RWPE2 (cell line): ENCODE measurements around the gene GDF15.
"Not testable (repeated sequence)": the region's sequence is repeated elsewhere in the genome, so short reads cannot be mapped to it uniquely, and the experiment has no call there.

Experiments used
- ATAC-seq: fragments of 200-7000 bp; cut with Tn5 transposase; 3 replicates; pipeline ENCODE4 v1.9.1; 2021; ENCODE audit warnings: low read depth
- DNase-seq: peaks from one replicate; pipeline ENCODE4 v3.0.0-alpha.2; 2020; ENCODE audit warnings: low spot score
- H3K27ac ChIP-seq: fragments of 450-650 bp; 2 replicates; pipeline ENCODE4 v1.5.1; 2017; ENCODE audit warnings: mild to moderate bottlenecking; ENCODE audit not compliant: poor library complexity, severe bottlenecking
- H3K27me3 ChIP-seq: fragments of 250-450 bp; sonication (Bioruptor Pico); 2 replicates; pipeline ENCODE4 v1.5.1; 2021; ENCODE audit warnings: mild to moderate bottlenecking, moderate library complexity; ENCODE audit not compliant: insufficient read depth, poor library complexity, severe bottlenecking
- H3K36me3 ChIP-seq: fragments of 250-450 bp; sonication (Bioruptor Pico); 2 replicates; pipeline ENCODE4 v1.5.1; 2020; ENCODE audit warnings: low read depth, mild to moderate bottlenecking, moderate library complexity
- H3K4me1 ChIP-seq: fragments of 250-450 bp; sonication (Bioruptor Pico); 2 replicates; pipeline ENCODE4 v1.5.1; 2021; ENCODE audit warnings: mild to moderate bottlenecking, moderate library complexity; ENCODE audit not compliant: insufficient read depth, poor library complexity, severe bottlenecking
- H3K4me3 ChIP-seq: fragments of 250-450 bp; sonication (Bioruptor Pico); 2 replicates; pipeline ENCODE4 v1.5.1; 2021; ENCODE audit warnings: mild to moderate bottlenecking, moderate library complexity; ENCODE audit not compliant: severe bottlenecking
- H3K9me3 ChIP-seq: fragments of 250-450 bp; sonication (Bioruptor Pico); 2 replicates; pipeline ENCODE4 v1.5.1; 2021; ENCODE audit warnings: mild to moderate bottlenecking, moderate library complexity; ENCODE audit not compliant: severe bottlenecking
- CTCF ChIP-seq: fragments of 450-650 bp; IDR thresholded peaks from one replicate; pipeline ENCODE4 v1.5.1; 2017; ENCODE audit warnings: mild to moderate bottlenecking, moderate library complexity; ENCODE audit not compliant: poor library complexity, severe bottlenecking

Gene GDF15

GRCh38 chr19:18380843-18381242 is 5.1 kb upstream of the GDF15 start:
- DNase-seq (no peak), ATAC-seq (no peak)
- H3K9me3 ChIP-seq, result no peaks in the 10 kb centered on the region
- H3K4me3 ChIP-seq, result no peak overlapping the region
- H3K27ac ChIP-seq, result no peak overlapping the region
- H3K4me1 ChIP-seq, result peaks cover 25% of the 10 kb centered on the region
- no peaks in the 10 kb centered on the region for H3K36me3 ChIP-seq
- no peaks in the 10 kb centered on the region for H3K27me3 ChIP-seq
- TF ChIP-seq CTCF, result no peak

DNA sequence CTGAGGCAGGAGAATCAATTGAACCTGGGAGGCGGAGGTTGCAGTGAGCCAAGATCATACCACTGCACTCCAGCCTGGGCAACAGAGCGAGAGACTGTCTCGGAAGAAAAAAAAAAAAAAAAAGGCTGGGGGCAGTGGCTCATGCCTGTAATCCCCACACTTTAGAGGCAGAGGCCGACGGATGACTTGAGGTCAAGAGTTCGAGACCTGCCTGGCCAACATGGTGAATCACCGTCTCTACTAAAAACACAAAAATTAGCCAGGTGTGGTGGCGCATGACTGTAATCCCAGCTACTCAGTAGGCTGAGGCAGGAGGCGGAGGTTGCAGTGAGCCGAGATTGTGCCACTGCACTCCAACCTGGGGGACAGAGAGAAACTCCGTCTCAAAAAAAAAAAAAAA is 2.3 kb upstream of the GDF15 start:
- H3K36me3 ChIP-seq, DNase-seq, ATAC-seq, H3K9me3 ChIP-seq, H3K27ac ChIP-seq, H3K4me3 ChIP-seq, H3K27me3 ChIP-seq: not testable (repeated sequence)
- H3K4me1 ChIP-seq, result peaks cover 17% of the 10 kb centered on the region

- ATAC-seq (no peak), DNase-seq (no peak)
- Histone ChIP-seq H3K9me3 (no peaks in the 10 kb centered on the region), H3K27ac (no peak overlapping the region), H3K27me3 (no peaks in the 10 kb centered on the region), H3K4me1 (peaks cover 14% of the 10 kb centered on the region), H3K4me3 (no peak overlapping the region), H3K36me3 (peaks cover 19% of the 10 kb centered on the region)
- TF ChIP-seq CTCF, result no peak
Observed at GRCh38 chr19:18384775-18385174, 1.2 kb upstream of the GDF15 start.

DNA sequence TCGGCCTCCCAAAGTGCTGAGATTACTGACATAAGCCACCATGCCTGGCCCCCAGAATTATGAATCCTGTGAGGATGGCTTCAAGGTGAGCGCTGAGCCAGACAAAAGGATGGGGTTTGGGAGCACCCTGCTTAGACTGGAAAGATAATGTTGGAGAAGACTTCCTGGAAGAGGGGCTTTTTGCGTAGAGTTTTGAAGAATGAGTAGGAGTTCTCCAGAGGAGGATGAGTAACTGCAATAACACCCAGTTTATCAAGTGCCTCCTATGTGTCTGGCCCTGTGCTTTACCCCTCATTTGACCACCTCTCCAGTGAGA is 641 bp upstream of the GDF15 start:
- DNase-seq (no peak), ATAC-seq (no peak)
- H3K36me3 ChIP-seq, result peaks cover 19% of the 10 kb centered on the region
- H3K4me1 ChIP-seq, result peaks cover 14% of the 10 kb centered on the region
- H3K9me3 ChIP-seq, result no peaks in the 10 kb centered on the region
- H3K27ac ChIP-seq, result no peak overlapping the region
- no peaks in the 10 kb centered on the region for H3K27me3 ChIP-seq
- H3K4me3 ChIP-seq, result no peak overlapping the region
- no peak for TF ChIP-seq CTCF

- no peak for DNase-seq
Observed at GRCh38 chr19:18386543-18387271, 749 bp downstream of the GDF15 start.

More at GRCh38 chr19:18386543-18387271, 749 bp downstream of the GDF15 start:
- H3K4me3 ChIP-seq, result peak overlapping the region; percentile 49
- peak; percentile 19; the same call in 1 of the 3 replicates for ATAC-seq
- TF ChIP-seq CTCF, result no peak
- H3K27ac ChIP-seq, result no peak overlapping the region
- no peaks in the 10 kb centered on the region for H3K9me3 ChIP-seq
- peaks cover 14% of the 10 kb centered on the region for H3K4me1 ChIP-seq
- peaks cover 19% of the 10 kb centered on the region for H3K36me3 ChIP-seq
- H3K27me3 ChIP-seq, result no peaks in the 10 kb centered on the region
